Prostate gland (tissue), 2 donors: ENCODE results near the gene SMPDL3A.

Source experiments
- POLR2A ChIP-seq: fragments of 450-650 bp; IDR thresholded peaks from one replicate; pipeline ENCODE4 v1.6.1; 2016; ENCODE audit warnings: antibody characterized with exemption, mild to moderate bottlenecking
- POLR2AphosphoS5 ChIP-seq: sonication (generic); formaldehyde crosslinking; IDR thresholded peaks from one replicate; pipeline ENCODE4 v1.6.1; 2017; ENCODE audit warnings: antibody characterized with exemption
- TF ChIP-seq, protein P1 (sequence below), 4 experiments: fragments of 200-600 bp in 2 of 4; fragments of 450-650 bp in 2 of 4; sonication (generic) in 2 of 4; IDR thresholded peaks; 1 replicate in 3 of 4; 2 replicates in 1 of 4; pipeline ENCODE4 v1.5.1; 2016 to 2019; ENCODE audit warnings: antibody characterized with exemption in 4 of 4, mild to moderate bottlenecking in 2 of 4, moderate library complexity in 2 of 4

DNA sequence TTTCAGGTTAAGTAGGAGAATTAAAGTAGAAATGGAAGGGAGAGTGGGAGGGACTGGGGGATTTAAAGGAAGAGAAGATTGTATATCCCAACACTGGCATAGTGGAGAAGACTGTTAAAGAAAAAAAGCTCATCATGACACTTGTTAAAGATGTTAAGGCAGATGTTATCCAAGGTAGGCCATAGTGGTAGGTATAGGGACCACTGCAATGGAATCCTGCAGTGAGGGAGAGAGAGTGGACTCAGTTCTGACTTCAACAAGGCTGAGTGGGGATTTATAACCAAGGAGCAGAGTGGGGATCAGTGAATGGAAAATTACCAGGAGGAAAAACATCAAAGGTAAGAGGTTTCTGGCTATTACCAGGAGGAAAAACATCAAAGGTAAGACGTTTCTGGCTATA is 21.1 kb downstream of the SMPDL3A start:
- TF ChIP-seq, protein P1, sequence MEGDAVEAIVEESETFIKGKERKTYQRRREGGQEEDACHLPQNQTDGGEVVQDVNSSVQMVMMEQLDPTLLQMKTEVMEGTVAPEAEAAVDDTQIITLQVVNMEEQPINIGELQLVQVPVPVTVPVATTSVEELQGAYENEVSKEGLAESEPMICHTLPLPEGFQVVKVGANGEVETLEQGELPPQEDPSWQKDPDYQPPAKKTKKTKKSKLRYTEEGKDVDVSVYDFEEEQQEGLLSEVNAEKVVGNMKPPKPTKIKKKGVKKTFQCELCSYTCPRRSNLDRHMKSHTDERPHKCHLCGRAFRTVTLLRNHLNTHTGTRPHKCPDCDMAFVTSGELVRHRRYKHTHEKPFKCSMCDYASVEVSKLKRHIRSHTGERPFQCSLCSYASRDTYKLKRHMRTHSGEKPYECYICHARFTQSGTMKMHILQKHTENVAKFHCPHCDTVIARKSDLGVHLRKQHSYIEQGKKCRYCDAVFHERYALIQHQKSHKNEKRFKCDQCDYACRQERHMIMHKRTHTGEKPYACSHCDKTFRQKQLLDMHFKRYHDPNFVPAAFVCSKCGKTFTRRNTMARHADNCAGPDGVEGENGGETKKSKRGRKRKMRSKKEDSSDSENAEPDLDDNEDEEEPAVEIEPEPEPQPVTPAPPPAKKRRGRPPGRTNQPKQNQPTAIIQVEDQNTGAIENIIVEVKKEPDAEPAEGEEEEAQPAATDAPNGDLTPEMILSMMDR (IDR thresholded peaks at IDR 0.05), result no peak
- TF ChIP-seq POLR2A, result no peak
- no peak for TF ChIP-seq POLR2AphosphoS5
